GM11168 (cell line): ENCODE data around the gene ACACA.
"Not testable (repeated sequence)": the region's sequence is repeated elsewhere in the genome, so short reads cannot be mapped to it uniquely, and the experiment has no call there.

ENCODE experiments used
- in situ Hi-C: fragments of 300-500 bp; cut with MboI; formaldehyde crosslinking; loops from one replicate; pipeline ENCODE4 v1.12.0; 2022; ENCODE audit warnings: low sequenced_read_pairs; ENCODE audit not compliant: unreplicated experiment

Gene ACACA

GRCh38 chr17:37356796-37357569, 49.7 kb downstream of the ACACA start:
- in situ Hi-C loops = not testable (repeated sequence)

GRCh38 chr17:37346863-37347402, 59.7 kb downstream of the ACACA start:
- in situ Hi-C loops = not testable (repeated sequence)

- in situ Hi-C loops = no loop called here
Measured at GRCh38 chr17:37344519-37344918, 62.1 kb downstream of the ACACA start.

- in situ Hi-C loops = no loop called here
Measured at GRCh38 chr17:37342589-37342988, 64.0 kb downstream of the ACACA start.

GRCh38 chr17:37340804-37341203, 65.8 kb downstream of the ACACA start:
- in situ Hi-C loops = no loop called here

DNA sequence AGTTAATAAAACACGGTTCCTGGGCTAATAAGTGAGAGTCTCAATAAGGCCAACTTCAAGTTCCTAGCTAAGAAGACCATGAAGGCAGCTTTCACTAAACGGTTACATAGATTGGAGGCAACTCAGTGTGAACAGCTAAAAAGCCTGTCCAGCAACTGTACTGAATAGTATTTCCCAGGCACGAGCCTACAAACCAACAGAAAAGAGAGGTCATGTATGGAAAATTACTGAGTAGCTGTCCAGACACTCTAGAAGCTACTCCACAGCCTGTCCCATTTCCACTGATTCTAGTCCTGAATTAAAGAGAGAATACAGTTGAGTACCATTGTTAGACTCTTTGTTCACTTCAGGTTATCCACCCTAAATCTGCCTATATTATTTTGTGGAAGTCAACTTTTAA, 67.3 kb downstream of the ACACA start:
- in situ Hi-C loops = no loop called here

- in situ Hi-C loops = no loop called here
Measured at GRCh38 chr17:37338847-37339246, 67.8 kb downstream of the ACACA start.

DNA sequence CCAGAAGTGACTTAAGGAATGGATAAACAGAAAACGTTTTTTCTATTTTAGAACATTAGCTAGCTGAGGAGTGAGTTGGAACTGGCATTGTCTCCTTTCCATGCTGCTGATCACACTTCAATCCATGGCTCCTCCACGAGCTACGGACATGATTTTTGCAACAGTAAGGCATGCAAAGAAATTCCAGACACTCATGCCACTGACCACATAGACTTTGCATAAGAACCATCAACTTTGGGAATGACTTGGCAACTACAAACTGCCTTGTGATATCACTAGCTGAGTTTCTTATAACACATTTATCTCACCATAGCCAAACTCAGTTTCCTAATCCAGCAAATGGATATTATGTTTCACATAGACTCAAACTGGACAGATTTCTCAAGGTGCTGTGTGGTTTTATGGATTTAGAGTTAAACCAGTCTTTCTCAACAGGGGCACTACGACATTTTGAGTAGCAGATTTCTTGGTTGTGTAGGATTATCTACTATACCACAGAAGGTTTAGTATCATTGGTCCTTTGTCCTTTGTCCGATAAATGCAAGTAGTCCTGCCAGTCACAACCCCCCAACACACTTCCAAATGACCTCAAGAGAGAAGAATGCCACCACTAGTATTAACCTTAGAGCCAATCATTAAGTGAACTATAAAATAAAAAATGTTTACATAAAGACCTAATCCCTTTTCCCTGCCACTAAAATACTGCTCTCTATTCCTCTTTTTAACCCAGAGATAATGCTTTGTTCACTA, 79.1 kb downstream of the ACACA start:
- in situ Hi-C loops = no loop called here

- in situ Hi-C loops = no loop called here
Measured at GRCh38 chr17:37322826-37323561, 83.6 kb downstream of the ACACA start.

DNA sequence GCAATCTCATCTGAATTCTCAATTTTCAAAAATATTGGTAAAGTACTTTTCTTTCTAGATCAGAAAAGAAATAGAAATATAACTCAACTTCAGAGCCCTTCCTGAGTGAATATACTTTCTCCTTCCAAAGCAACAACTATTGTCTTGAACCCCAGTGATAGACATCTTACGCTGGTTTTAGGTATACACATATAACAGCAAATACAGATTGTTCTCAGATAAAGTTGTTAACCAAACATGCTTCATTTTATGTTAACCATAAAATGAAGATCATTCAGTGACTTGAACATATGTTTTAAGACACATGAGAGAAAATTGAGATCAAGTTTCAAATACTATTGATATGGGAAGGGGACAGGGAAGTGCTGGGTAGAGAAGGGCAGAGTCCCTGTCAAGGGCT, 84.5 kb downstream of the ACACA start:
- in situ Hi-C loops = no loop called here

GRCh38 chr17:37318931-37319594, 87.6 kb downstream of the ACACA start:
- in situ Hi-C loops = no loop called here

DNA sequence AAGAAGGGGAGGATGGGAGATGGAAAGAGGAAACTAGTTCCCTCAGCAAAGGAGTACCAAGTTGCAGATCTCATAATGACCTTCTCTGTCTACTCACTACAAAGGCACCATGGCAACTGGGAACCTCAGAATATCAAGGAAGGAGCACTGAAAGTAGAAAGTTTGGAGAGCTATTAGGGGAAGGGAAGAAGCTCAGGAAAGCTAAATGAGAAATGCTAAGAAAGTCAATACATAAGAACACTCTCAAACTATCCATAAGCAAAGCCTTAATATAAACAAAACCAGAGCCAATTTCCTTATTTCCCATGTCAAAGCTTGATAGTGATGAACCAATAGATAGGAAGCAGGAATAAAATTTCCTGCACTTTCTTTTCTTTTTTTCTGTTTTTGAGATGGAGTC, 88.8 kb downstream of the ACACA start:
- in situ Hi-C loops = no loop called here

DNA sequence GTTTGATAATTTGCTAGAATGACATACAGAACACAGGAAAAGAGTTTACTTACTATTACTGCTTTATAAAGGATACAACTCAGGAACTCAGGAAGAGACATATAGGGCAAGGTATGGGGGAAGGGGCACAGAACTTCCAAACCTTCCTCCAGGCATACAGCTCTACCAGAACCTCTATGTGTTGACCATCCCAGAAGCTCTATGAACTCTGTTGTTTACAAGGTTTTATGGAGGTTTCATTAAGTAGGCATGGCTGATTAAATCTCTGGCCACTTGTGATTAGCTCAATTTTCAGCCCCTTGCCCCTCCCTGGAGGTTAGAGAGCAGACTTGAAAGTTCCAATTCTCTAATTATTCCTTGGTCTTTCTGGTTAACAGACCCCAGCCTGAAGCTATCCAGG, 91.0 kb downstream of the ACACA start:
- in situ Hi-C loops = no loop called here

DNA sequence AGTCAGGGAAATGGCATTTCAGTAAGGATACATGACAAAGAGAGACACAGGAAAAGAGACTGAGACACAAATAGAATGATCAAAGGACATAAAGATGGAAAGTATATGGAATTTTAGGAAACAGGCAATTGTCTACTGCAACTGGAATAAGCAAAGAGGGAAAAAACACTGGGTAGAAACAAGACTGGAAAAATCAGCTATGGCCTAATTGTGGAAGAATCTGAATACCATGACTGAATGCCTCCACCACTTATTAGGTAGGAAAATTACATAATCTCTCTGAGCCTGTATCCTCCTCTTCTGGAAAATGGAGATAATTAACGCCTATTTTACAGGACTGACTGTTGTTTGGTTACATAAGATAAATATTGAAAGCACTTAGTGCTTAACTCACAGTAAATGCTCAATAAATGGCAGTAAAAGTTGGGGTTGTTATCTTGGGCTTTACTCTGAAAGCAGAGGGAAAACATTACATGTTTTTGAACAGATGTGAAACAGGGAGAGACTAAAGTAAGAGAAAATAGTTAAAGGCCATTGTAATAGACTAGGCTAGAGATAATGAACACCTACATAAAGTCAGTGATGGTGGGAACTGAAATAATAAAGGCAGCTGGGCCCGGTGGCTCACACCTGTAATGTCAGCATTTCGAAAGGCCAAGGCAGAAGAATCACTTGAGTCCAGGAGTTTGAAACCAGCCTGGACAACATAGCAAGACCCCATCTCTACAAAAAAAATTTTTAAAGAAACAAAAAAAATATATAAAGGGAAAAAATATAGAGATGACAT, 94.3 kb downstream of the ACACA start:
- in situ Hi-C loops = no loop called here

DNA sequence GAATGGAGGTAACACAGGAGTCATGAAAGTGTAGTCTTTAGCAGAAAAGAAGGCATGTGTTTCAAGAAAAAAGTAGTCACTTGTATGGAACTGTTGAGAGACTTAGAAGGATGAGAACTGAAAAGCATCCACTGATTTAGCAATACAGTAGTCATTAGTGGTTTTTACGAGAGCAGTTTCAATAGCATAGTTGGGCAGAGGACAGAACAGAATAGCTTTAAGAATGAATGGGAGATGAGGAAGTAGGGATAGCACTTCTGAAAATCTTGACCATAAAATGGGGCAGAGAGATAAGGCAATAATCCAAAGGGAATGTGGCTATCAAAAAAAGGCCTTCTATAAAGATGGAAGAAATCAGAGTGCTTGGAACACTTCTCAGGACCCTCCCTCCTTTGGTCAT, 95.7 kb downstream of the ACACA start:
- in situ Hi-C loops = no loop called here

DNA sequence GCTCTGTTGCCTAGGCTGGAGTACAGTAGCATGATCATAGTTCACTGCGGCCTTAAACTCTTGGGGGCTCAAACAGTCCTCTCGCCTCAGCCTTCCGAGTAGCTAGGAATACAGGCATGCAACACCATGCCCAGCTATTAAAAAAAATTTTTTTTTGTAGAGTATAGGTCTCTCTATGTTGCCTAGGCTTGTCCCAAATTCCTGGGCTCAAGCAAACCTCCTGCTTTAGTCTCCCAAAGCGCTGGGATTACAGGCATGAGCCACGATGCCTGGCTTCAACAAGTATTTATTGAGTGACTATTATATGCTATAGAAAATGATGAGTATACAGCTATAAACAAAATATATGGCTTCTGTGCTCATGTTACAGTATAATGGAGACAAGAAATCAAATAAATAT, 97.6 kb downstream of the ACACA start:
- in situ Hi-C loops = no loop called here

DNA sequence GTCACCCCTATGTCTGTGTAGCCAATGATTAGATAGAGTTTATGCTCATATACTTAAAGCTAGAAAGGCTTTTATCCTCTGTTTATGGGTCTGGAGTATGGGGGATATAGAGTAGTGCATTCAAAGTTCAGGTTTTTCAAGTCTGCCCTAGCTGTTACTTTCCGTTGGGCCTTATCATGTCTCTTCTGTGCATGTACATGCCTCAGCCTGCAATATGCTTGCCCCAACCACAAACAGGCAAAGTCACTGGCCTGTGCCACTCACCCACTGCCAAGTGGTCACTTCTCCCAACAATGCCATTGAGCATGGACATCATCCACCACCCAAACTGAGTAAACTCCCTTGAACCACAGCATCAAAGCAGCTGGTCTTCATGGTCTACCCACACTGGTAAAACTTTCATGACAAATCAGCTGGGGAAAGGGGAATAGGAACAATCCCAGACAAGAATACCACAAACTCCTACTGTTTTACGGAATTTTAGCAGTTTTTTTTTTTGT, 101.2 kb downstream of the ACACA start:
- in situ Hi-C loops = no loop called here

DNA sequence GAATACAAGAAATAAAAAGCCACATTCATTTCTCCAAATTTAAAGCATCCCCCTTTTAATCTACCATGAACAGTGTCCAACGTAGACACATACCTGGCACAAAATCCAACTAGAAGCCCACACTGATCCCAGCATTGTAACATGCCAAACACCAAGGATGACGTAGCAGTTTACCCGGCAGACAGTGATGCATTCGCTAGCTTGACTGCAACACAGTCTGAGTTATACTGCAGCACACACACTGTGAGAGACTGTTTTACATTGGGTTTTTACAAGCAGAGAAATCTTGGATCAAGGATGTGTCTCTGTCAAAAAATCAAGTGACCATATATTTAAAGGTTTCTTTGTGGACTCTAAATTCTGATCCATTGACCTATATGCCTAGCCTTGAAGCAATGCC, 105.3 kb downstream of the ACACA start:
- in situ Hi-C loops = no loop called here

DNA sequence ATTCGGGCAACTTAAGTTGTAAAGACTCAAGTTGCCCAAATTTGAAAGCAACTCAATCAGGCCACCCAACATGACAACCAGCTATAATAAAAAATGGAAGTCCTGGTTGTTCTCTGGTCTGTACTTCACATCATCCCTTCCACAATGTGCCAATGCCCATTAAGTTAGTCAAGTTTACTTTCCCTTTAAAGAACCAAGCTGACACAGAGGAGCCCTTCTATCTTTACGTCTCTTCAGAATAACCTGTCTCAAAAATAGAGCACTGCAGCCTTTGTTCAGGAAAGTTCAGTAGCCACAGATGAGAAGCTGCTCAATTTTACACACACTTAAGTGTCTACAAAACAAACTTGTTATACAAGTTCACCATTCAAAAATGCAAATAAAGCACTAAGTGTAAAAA, 106.0 kb downstream of the ACACA start:
- in situ Hi-C loops = no loop called here
